Activated T-helper 17 cell treated with anti-CD3 and anti-CD28 coated beads, Interleukin-2, amount 50 U/mL, for 72 hours (primary cell): ENCODE data around the gene ETNK2. TPM values are rescaled to one million over a fixed set of nuclear protein-coding genes. Genes with fewer than 3 reads are reported as not detected.
"Not testable (repeated sequence)": the region's sequence is repeated elsewhere in the genome, so short reads cannot be mapped to it uniquely, and the experiment has no call there.

Experiments
- ATAC-seq: fragments of 150-1000 bp; cut with Tn5 transposase; replicated peaks from 2 replicates; pipeline ENCODE4 v1.10.0; 2021; ENCODE audit warnings: mild to moderate bottlenecking, moderate library complexity
- H3K27ac Mint-ChIP-seq: one replicate; pipeline ENCODE4 v1.8.0; 2022; ENCODE audit warnings: mixed read lengths
- H3K27me3 Mint-ChIP-seq: one replicate; pipeline ENCODE4 v1.8.0; 2022; ENCODE audit warnings: mixed read lengths
- H3K36me3 Mint-ChIP-seq: one replicate; pipeline ENCODE4 v1.8.0; 2022; ENCODE audit warnings: low read depth, mild to moderate bottlenecking, mixed read lengths
- H3K4me1 Mint-ChIP-seq: one replicate; pipeline ENCODE4 v1.8.0; 2022; ENCODE audit warnings: mixed read lengths
- H3K4me3 Mint-ChIP-seq: one replicate; pipeline ENCODE4 v1.8.0; 2022; ENCODE audit warnings: mild to moderate bottlenecking, mixed read lengths
- H3K9me3 Mint-ChIP-seq: one replicate; pipeline ENCODE4 v1.8.0; 2022; ENCODE audit warnings: mixed read lengths
- total RNA-seq, 2 donors: library from RNA; stranded (reverse); gene quantifications; one replicate each; pipeline ENCODE4 v1.2.3, GENCODE V29; 2022

The ETNK2 gene
- total RNA-seq, 2 donors from 2014 or later = 0.35 to 0.42 TPM

DNA sequence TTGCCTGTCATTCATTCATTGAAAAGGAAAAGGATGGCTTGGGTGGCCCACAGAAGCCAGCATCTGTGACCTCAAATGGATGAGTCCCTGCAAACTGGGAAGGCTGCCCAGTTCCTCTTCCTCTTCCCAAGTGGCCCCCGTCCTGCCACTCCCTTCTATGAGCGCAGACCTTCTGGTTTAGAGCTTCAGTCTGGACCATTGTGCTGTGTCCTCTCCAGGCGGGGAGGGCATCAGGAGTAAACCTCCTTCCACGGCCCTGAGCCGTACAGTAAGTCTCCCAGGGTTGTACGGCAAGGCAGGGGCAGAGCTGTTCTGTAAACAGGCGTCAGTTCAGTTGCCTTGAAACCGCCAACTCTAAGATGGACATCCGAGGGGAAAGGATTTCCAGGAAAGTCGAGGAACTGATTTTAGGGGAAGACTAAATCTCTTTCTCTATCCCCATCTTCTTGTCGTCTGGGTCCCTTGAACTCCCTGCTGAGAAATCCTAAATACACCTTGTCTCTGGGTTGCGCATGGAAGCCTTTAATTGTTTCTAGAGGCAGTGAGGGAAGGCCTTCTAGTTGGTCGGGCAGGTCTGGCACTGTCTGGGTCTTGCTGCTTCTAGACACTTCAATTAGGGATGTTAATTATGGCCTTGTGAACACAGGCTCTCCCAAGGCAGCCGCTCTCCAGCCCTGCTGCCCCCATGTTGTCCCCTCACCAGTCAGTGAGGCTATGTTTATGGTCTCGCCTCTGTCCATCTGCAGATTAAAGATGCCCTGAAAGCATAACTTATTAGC lies 56.8 kb downstream of the ETNK2 start:
- H3K36me3 Mint-ChIP-seq = no peaks in the 10 kb centered on the region
- no peak for ATAC-seq
- no peaks in the 10 kb centered on the region for H3K27me3 Mint-ChIP-seq
- no peak overlapping the region for H3K27ac Mint-ChIP-seq
- no peaks in the 10 kb centered on the region for H3K4me1 Mint-ChIP-seq
- H3K4me3 Mint-ChIP-seq = no peak overlapping the region
- no peaks in the 10 kb centered on the region for H3K9me3 Mint-ChIP-seq

DNA sequence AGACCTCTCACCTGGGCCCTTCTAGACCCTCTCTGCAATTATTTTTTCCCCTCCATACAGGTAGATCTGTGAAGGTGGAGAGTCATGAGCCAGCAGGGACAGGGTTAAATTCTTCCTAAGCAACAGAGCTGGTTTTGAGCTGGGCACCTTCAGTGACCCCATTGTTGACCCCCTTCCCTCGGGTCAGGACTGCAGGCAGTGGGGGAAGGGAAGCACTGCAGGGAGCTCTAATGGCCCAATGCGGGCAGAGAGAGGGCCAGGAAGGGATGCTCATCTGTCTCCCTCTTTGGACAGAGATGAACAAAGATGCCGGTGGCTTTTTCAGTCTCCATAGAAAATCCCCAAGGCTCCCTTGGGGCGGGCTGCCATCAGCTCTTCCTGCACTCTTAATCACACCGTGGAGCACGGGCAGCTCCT lies 57.5 kb downstream of the ETNK2 start:
- no peaks in the 10 kb centered on the region for H3K36me3 Mint-ChIP-seq
- no peaks in the 10 kb centered on the region for H3K27me3 Mint-ChIP-seq
- no peaks in the 10 kb centered on the region for H3K4me1 Mint-ChIP-seq
- no peak for ATAC-seq
- no peak overlapping the region for H3K27ac Mint-ChIP-seq
- H3K4me3 Mint-ChIP-seq = no peak overlapping the region
- no peaks in the 10 kb centered on the region for H3K9me3 Mint-ChIP-seq

DNA sequence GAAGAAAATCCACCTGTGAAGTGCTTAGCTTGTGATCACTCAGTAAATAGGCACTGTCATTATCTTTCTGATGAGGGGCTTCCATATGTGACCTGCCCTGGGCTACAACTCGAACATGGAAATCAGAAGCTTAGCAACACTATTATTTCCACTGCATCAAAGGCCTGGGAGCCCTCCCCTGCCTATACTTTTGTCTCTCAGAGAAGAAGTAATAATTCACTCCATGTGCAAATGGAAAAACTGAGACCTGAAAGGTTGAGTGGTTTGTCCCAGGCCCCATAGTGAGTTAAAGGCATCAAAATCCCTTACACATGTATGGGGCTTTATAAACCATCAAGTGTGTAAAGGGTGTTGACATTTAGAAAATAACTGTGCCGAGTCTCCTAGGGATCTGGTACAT lies 58.1 kb downstream of the ETNK2 start:
- Mint-ChIP-seq H3K9me3 (no peaks in the 10 kb centered on the region), H3K4me1 (no peaks in the 10 kb centered on the region), H3K27ac (no peak overlapping the region), H3K4me3 (no peak overlapping the region), H3K36me3 (no peaks in the 10 kb centered on the region), H3K27me3 (no peaks in the 10 kb centered on the region)
- ATAC-seq = no peak

DNA sequence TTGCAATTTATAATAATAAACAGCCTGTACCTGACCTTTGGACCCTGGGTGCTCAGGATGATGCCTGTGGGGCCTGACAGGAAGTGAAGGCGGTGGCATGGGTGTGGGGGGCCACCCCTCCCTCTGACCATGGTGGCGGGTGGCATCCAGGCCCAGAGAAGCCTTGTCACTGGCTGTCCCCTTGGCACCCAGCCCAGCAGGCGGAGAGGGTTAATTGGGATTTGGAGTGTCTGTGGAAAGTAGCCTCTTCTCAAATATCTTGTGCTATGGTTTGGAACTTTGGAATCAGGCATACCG lies 58.5 kb downstream of the ETNK2 start:
- Mint-ChIP-seq H3K27me3 (no peaks in the 10 kb centered on the region), H3K4me3 (no peak overlapping the region), H3K27ac (no peak overlapping the region), H3K36me3 (no peaks in the 10 kb centered on the region), H3K4me1 (no peaks in the 10 kb centered on the region), H3K9me3 (no peaks in the 10 kb centered on the region)
- ATAC-seq = no peak

DNA sequence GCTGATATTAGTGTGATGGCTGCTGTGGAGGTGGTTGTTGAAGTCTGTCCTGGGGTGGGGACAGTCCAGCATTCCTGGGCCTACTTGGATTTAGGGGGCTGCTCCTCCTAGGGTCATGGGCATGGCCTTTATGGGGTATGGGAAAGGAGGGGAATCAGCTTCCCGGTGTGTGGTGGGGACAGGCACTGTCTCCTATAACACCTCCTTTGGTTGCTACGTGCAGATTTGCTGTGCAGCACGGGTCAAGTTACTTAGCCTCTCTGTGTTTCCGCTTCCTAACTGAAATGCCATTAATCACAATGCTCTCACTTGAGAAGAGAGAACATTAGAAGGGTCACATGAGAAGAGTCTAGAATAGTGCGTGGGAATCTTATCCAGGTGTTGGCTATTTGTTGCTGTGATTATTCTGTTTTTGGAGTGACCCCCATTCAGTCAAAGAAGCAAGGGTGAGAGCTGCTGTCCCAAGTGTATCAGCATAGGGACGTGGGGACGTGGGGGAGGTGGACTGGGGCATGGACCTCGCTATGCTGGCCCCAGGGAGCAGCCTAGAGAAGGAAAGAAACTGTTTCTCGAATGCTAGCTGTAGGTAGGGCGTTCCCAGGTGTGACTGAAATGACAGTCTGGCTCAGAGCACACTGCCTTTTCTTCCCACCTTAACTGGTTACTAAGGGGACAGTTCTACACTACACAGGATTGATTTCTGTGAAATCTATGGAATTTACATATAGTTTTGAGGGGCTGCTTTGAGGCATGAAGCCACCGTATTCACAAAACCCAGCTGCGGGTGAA lies 59.0 kb downstream of the ETNK2 start:
- no peaks in the 10 kb centered on the region for H3K27me3 Mint-ChIP-seq
- H3K9me3 Mint-ChIP-seq = no peaks in the 10 kb centered on the region
- no peaks in the 10 kb centered on the region for H3K4me1 Mint-ChIP-seq
- peak overlapping the region; percentile 28 for H3K27ac Mint-ChIP-seq
- no peak overlapping the region for H3K4me3 Mint-ChIP-seq
- ATAC-seq = no peak
- no peaks in the 10 kb centered on the region for H3K36me3 Mint-ChIP-seq

DNA sequence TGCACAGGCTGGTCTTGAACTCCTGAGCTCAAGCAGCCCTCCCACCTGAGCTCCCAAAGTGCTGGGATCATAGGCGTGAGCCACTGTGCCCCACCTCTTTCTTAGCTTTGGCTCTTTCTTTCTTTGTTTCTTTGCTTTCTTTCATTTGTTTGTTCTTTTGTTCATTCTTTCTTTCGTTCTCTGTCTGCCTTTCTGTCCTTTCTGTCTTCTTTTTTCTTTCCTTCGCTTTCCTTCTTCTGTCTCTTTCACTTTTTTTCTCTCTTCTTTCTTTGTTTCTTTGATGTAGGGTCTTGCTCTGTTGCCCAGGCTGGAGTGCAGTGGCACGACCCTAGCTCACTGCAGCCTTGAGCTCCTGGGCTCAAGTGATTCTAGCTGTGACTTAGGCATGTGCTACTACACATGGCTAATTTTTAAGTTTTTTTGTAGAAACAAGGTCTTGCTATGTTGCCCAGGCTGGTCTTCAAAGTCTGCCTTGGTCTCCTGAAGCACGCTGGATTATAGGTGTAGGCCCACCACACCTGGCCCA lies 60.0 kb downstream of the ETNK2 start:
- ATAC-seq = no peak
- Mint-ChIP-seq H3K4me1 (no peaks in the 10 kb centered on the region), H3K9me3 (no peaks in the 10 kb centered on the region), H3K4me3 (no peak overlapping the region), H3K27me3 (no peaks in the 10 kb centered on the region), H3K36me3 (no peaks in the 10 kb centered on the region), H3K27ac (no peak overlapping the region)

DNA sequence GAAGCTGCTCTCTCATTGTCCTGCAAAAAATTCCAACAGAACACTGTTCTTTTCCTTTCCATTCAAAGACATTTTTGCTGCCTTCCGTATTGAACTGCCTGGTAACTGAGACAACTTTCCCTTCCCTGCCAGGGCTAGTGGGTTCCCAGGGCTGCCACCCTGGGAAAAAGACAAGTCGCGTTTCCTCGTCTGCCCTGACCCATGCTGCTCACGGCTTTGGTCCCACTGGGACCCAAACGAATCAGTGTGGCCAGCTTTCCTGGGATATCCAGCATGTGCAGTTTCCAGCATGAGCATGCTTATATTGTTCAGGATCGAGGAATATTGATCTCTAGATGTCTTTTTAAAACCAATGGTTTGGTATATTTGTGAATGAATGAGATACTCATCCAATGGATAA lies 60.8 kb downstream of the ETNK2 start:
- Mint-ChIP-seq H3K4me1 (no peaks in the 10 kb centered on the region), H3K9me3 (no peaks in the 10 kb centered on the region), H3K27me3 (no peaks in the 10 kb centered on the region), H3K36me3 (no peaks in the 10 kb centered on the region), H3K27ac (no peak overlapping the region), H3K4me3 (no peak overlapping the region)
- ATAC-seq = no peak

DNA sequence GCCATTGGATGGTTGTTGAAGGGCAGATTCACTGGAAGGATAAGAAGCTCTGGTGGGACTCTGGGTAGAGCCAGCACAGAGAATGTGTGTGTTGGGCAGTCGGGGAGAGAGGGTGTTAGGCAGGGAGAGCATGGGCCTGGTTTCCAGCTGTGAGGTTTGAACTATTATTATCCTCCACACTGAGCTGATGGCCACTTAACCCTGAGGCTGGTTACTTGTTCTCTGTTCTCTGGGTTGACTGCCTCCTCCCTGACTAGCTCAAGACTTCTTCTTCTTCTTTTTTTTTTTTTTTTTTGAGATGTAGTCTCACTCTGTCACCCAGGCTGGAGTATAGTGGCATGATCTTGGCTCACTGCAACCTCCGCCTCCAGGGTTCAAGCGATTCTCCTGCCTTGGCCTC lies 61.7 kb downstream of the ETNK2 start:
- not testable (repeated sequence) for H3K4me3 Mint-ChIP-seq, H3K9me3 Mint-ChIP-seq, H3K27me3 Mint-ChIP-seq, ATAC-seq, H3K27ac Mint-ChIP-seq, H3K4me1 Mint-ChIP-seq, H3K36me3 Mint-ChIP-seq

DNA sequence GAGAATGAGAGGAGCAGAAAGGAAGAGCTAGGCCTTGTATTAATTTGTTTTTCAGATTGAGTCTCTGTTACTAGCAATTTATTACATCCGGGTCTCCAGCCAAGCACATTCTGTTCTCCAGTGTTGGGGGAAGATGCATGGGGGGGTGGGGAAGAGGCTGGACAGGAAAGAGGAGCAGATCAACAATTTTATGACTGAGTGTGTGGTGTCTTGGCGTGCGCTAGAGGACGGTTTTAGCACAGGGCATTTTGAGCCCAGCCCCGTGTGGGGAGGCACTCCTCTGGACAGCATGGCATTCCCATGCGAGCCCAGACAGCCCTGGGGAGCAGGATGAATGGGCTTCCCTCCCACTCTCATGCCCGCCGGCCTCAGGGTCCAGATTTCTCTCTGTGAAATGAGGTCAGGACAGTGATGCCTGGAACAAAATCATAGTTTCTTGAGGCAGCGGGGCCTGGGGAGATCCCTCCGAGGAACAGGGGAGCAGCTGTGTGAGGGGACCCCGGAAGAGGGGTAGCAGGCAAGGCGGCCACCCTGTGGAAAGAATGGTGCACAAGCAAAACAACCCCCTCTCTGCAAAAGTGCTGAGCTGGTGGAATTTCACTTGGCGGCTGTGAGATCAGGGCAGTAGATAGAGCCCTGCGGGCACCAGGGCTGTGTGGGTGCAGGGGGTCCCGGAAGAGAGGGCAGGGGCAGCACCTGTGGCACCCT lies 62.6 kb downstream of the ETNK2 start:
- Mint-ChIP-seq H3K4me3 (no peak overlapping the region), H3K9me3 (no peaks in the 10 kb centered on the region), H3K36me3 (no peaks in the 10 kb centered on the region), H3K27ac (no peak overlapping the region), H3K27me3 (no peaks in the 10 kb centered on the region), H3K4me1 (no peaks in the 10 kb centered on the region)
- ATAC-seq = no peak

DNA sequence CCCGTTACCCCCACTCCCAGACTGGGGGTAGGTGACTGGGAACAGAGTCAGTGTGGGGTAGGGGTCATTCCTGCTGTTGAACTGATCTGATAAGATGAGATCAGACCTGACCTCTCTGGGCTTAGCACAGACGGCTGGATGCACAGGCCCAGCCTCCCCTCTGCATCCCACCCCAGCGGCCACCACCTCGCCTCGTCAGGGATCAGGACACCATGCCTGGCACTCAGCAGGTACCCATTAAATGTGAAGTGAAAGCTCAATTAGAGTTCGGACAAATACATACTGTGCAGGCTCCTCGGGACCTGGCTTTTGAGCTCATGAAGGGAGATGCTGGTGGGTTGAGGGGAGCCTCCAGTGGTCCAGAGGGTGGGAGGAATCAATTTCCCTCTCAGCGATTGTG lies 63.2 kb downstream of the ETNK2 start:
- H3K4me1 Mint-ChIP-seq = no peaks in the 10 kb centered on the region
- no peak overlapping the region for H3K4me3 Mint-ChIP-seq
- no peak for ATAC-seq
- H3K9me3 Mint-ChIP-seq = no peaks in the 10 kb centered on the region
- H3K36me3 Mint-ChIP-seq = no peaks in the 10 kb centered on the region
- no peaks in the 10 kb centered on the region for H3K27me3 Mint-ChIP-seq
- no peak overlapping the region for H3K27ac Mint-ChIP-seq

DNA sequence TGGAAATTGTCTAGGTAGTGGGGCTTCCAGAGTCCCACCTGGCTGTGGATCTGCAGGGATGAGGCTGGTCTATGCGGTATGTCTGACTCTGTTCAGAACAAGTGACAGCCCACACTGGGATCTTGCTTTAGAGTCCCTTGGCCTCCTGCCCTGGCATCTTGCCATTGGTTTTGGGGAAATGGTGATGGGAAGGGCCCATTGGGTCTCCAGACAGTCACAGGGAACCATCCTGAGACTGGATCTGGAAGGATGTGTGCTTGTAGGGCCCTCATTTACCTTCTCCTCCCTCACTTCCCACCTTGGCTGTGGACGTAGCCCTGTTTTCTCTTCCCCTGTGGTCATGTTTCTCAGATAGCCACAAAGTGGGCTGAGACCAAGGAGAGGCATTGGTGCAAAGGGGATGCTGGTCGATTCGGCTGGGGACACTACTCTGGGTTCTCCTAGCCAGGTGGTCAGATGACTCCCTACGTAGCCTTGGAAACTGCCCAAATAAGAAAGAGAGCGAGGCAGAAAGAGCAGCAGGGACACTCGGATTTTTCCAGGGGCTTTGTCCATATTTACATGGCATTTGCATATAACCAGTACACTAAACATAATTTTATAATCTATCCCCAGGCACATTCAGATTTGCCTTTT lies 63.8 kb downstream of the ETNK2 start:
- H3K27ac Mint-ChIP-seq = no peak overlapping the region
- H3K4me3 Mint-ChIP-seq = no peak overlapping the region
- H3K4me1 Mint-ChIP-seq = no peaks in the 10 kb centered on the region
- H3K36me3 Mint-ChIP-seq = no peaks in the 10 kb centered on the region
- H3K27me3 Mint-ChIP-seq = no peaks in the 10 kb centered on the region
- H3K9me3 Mint-ChIP-seq = no peaks in the 10 kb centered on the region
- no peak for ATAC-seq

DNA sequence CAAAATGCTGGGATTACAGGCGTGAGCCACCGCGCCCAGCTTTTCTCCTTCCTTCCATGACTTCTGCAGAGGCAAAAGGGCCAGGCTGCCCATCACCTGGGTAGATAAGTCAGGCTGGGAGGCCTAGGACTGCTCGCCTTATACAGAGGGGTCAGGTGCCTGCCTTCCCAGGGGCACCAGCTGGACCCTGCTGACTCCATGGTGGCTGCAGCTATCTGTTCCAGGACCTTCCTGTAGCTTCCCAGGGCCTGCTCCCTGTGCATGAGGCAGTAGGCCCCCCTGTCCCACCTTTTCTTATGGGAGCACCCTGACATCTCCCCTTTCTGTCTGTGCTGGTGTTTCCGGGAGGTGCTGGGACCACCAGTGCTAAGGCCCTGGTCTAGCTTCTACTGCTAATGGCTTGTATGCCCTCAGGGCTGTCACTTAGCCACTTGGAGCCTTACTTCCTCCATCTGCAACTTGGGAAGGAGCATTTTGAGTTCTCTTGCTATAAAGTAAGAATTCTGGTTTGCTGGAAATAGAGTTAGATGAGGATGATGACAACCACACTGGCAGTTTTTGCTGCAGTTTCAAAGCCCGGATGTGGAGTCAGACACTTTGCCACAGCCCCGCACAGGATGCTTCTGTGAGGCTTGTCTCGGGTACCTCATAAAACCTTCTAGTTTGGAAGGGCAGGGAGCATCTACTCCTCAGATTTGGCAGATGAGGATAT lies 64.5 kb downstream of the ETNK2 start:
- Mint-ChIP-seq H3K27ac (no peak overlapping the region), H3K36me3 (no peaks in the 10 kb centered on the region), H3K4me1 (no peaks in the 10 kb centered on the region), H3K4me3 (no peak overlapping the region), H3K27me3 (no peaks in the 10 kb centered on the region), H3K9me3 (no peaks in the 10 kb centered on the region)
- ATAC-seq = no peak

DNA sequence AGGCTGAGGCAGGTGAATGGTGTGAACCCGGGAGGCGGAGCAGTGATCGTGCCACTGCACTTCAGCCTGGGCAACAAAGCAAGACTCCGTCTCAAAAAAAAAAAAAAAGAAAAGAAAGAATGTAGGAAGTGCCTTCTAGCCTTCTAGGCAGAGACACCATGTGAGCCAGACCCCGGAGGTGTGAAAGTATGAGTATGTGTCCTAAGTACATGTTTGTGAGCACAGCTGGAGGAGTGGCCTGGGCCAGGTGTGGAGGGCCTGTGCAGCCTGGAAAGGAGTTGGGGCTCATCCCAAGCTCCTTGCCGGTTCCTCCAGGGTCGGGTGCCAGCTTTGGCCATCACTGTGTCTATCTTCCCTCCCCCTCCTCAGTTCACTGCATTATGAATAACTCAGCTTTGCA lies 66.0 kb downstream of the ETNK2 start:
- Mint-ChIP-seq H3K9me3 (no peaks in the 10 kb centered on the region), H3K27me3 (peaks cover 4% of the 10 kb centered on the region), H3K27ac (no peak overlapping the region), H3K4me1 (no peaks in the 10 kb centered on the region), H3K36me3 (no peaks in the 10 kb centered on the region), H3K4me3 (no peak overlapping the region)
- ATAC-seq = no peak

DNA sequence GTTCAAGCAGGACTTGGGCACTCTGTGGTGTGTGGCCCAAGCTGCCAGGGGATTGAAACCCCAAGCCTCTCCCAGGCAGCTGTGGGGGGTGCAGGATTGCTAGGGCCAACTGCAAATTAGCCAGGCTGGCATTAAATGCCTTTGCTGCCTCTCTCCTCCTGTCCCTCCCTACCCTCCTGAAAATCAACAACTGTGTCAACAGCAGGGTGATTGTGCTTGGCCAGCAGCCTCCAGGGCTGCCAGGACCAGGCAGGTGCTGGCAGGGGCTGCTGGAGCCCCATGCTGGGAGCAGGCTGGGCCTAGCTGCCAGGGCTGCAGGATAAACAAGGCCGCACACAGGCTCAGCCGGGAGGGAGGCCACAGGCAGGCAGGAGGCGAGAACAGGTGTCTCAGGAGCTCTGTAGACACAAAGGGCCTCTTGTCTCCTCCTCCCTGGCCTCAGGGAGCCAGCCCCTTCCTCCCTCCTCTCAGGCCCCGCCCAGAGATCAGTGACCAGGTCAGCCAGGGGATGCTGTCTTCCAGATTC lies 67.5 kb downstream of the ETNK2 start:
- H3K27ac Mint-ChIP-seq = no peak overlapping the region

More for the DNA sequence above, 67.5 kb downstream of the ETNK2 start:
- H3K27me3 Mint-ChIP-seq = peaks cover 4% of the 10 kb centered on the region
- no peak overlapping the region for H3K4me3 Mint-ChIP-seq
- ATAC-seq = no peak
- no peaks in the 10 kb centered on the region for H3K36me3 Mint-ChIP-seq
- H3K4me1 Mint-ChIP-seq = no peaks in the 10 kb centered on the region
- no peaks in the 10 kb centered on the region for H3K9me3 Mint-ChIP-seq
